Endodermal cell (in vitro differentiated cells): ENCODE measurements around the gene DCAF15. TPM values are rescaled to one million over a fixed set of nuclear protein-coding genes. Genes with fewer than 3 reads are reported as not detected.

Experiments used
- DNase-seq: peaks from one replicate; pipeline ENCODE4 v3.0.0-alpha.2; 2017
- H3K27ac ChIP-seq: 2 replicates; pipeline ENCODE4 v1.5.1; 2013; ENCODE audit warnings: mild to moderate bottlenecking, low read depth, low read length, moderate library complexity
- H3K27me3 ChIP-seq: 2 replicates; pipeline ENCODE4 v1.6.1; 2013; ENCODE audit warnings: mild to moderate bottlenecking, low read length, moderate library complexity; ENCODE audit not compliant: insufficient read depth, control insufficient read depth, poor library complexity, severe bottlenecking
- H3K36me3 ChIP-seq: 2 replicates; pipeline ENCODE4 v1.7.0; 2013; ENCODE audit warnings: mild to moderate bottlenecking, low read length, moderate library complexity; ENCODE audit not compliant: control insufficient read depth, insufficient read depth
- H3K4me1 ChIP-seq: one replicate; pipeline ENCODE4 v1.7.0; 2013; ENCODE audit warnings: low read length; ENCODE audit not compliant: control insufficient read depth, insufficient read depth
- H3K4me3 ChIP-seq: 2 replicates; pipeline ENCODE4 v1.5.1; 2013; ENCODE audit warnings: mild to moderate bottlenecking, low read length, moderate library complexity
- H3K9ac ChIP-seq: 2 replicates; pipeline ENCODE4 v1.6.1; 2013; ENCODE audit warnings: mild to moderate bottlenecking, low read length, moderate library complexity; ENCODE audit not compliant: poor library complexity, severe bottlenecking; ENCODE audit errors: extremely low read depth
- H3K9me3 ChIP-seq: 2 replicates; pipeline ENCODE4 v1.6.1; 2013; ENCODE audit warnings: mild to moderate bottlenecking, low read length, moderate library complexity; ENCODE audit not compliant: control insufficient read depth
- H3K27ac Mint-ChIP-seq: 2 replicates; pipeline ENCODE4 v1.8.0; 2020; ENCODE audit warnings: mixed read lengths
- H3K27me3 Mint-ChIP-seq: 2 replicates; pipeline ENCODE4 v1.8.0; 2021; ENCODE audit warnings: mild to moderate bottlenecking, mixed read lengths; ENCODE audit not compliant: insufficient read depth
- H3K36me3 Mint-ChIP-seq: 2 replicates; pipeline ENCODE4 v1.8.0; 2020; ENCODE audit warnings: low read depth, mixed read lengths
- H3K4me1 Mint-ChIP-seq: 2 replicates; pipeline ENCODE4 v1.8.0; 2020; ENCODE audit warnings: mixed read lengths
- H3K4me3 Mint-ChIP-seq: 2 replicates; pipeline ENCODE4 v1.8.0; 2020; ENCODE audit warnings: mild to moderate bottlenecking, moderate library complexity, mixed read lengths
- H3K9me3 Mint-ChIP-seq: 2 replicates; pipeline ENCODE4 v1.8.0; 2020; ENCODE audit warnings: mild to moderate bottlenecking, mixed read lengths
- CTCF ChIP-seq: fragments of 200-600 bp; sonication (generic); conservative IDR thresholded peaks from 2 replicates; pipeline ENCODE4 v1.5.0; 2021; ENCODE audit warnings: antibody characterized with exemption, mild to moderate bottlenecking
- WGBS, 2 experiments: methylation state at CpG; one replicate each; pipeline versions ENCODE4 v1.1.5 to v1.1.7; 2013; ENCODE audit warnings: missing lambda C conversion rate in 2 of 2, mixed read lengths in 1 of 2; ENCODE audit not compliant: insufficient coverage in 1 of 2, insufficient read length in 1 of 2; 5-methylcytosine and 5-hydroxymethylcytosine counted together
- total RNA-seq, 2 donors: library from RNA; stranded (reverse); fragmentation: NEBNext Ultra II Directional in 1 of 2; extraction: Animal tissue kit (Norgen Biotek cat#: 25700) in 1 of 2; gene quantifications; 2 replicates in 1 of 2; 3 replicates in 1 of 2; pipeline ENCODE4 v1.2.1, GENCODE V29; 2021

Gene DCAF15
- total RNA-seq, 2 donors from 2014 or later, result 62.4 to 72.9 TPM

GRCh38 chr19:13962699-13963602, 10.6 kb downstream of the DCAF15 start:
- WGBS, 2 experiments, result 84 to 92% methylated on average over 53 to 85 of the region's 89 CpGs
- Histone ChIP-seq H3K27ac (no peak overlapping the region), H3K27me3 (no peaks in the 10 kb centered on the region), H3K9me3 (no peaks in the 10 kb centered on the region), H3K9ac (no peak overlapping the region), H3K36me3 (peaks cover 36% of the 10 kb centered on the region), H3K4me3 (no peak overlapping the region), H3K4me1 (no peaks in the 10 kb centered on the region)
- Mint-ChIP-seq H3K36me3 (peaks cover 41% of the 10 kb centered on the region), H3K27me3 (peaks cover 18% of the 10 kb centered on the region), H3K4me1 (peaks cover 5% of the 10 kb centered on the region), H3K4me3 (peak overlapping the region; percentile 34), H3K9me3 (no peaks in the 10 kb centered on the region), H3K27ac (no peak overlapping the region)
- peak; percentile 28 for TF ChIP-seq CTCF
- DNase-seq, result peak; percentile 83

- WGBS, 2 experiments, result 96% methylated on average over 26 to 48 of the region's 48 CpGs
- TF ChIP-seq CTCF, result no peak
- no peaks in the 10 kb centered on the region for H3K9me3 Mint-ChIP-seq
- Histone ChIP-seq H3K9me3 (no peaks in the 10 kb centered on the region), H3K27me3 (no peaks in the 10 kb centered on the region), H3K36me3 (peaks cover 34% of the 10 kb centered on the region), H3K27ac (no peak overlapping the region), H3K9ac (no peak overlapping the region), H3K4me1 (no peaks in the 10 kb centered on the region), H3K4me3 (no peak overlapping the region)
- H3K27ac Mint-ChIP-seq, result no peak overlapping the region
- peak overlapping the region; percentile 34 for H3K4me3 Mint-ChIP-seq
- peak; percentile 72 for DNase-seq
- H3K36me3 Mint-ChIP-seq, result peaks cover 39% of the 10 kb centered on the region
- peaks cover 18% of the 10 kb centered on the region for H3K27me3 Mint-ChIP-seq
- peaks cover 5% of the 10 kb centered on the region for H3K4me1 Mint-ChIP-seq
Measured at GRCh38 chr19:13963603-13964105, 11.3 kb downstream of the DCAF15 start.

- H3K36me3 Mint-ChIP-seq, result peaks cover 47% of the 10 kb centered on the region
- 95 to 98% methylated on average over 3 to 5 of the region's 5 CpGs for WGBS, 2 experiments
- no peak overlapping the region for H3K27ac Mint-ChIP-seq
- Histone ChIP-seq H3K36me3 (peaks cover 43% of the 10 kb centered on the region), H3K9me3 (no peaks in the 10 kb centered on the region), H3K27ac (no peak overlapping the region), H3K4me3 (no peak overlapping the region), H3K27me3 (no peaks in the 10 kb centered on the region), H3K9ac (no peak overlapping the region), H3K4me1 (no peaks in the 10 kb centered on the region)
- peaks cover 5% of the 10 kb centered on the region for H3K4me1 Mint-ChIP-seq
- no peak for TF ChIP-seq CTCF
- DNase-seq, result no peak
- no peaks in the 10 kb centered on the region for H3K9me3 Mint-ChIP-seq
- H3K4me3 Mint-ChIP-seq, result no peak overlapping the region
- peaks cover 18% of the 10 kb centered on the region for H3K27me3 Mint-ChIP-seq
Measured at GRCh38 chr19:13964776-13965175, 12.5 kb downstream of the DCAF15 start.
